RPMI7951 (cell line): ENCODE measurements around the gene ZNF521. TPM values are rescaled to one million over a fixed set of nuclear protein-coding genes. Genes with fewer than 3 reads are reported as not detected.

Source experiments
- DNase-seq: peaks from one replicate; pipeline ENCODE4 v3.0.0-alpha.2; 2012; ENCODE audit warnings: low read depth
- total RNA-seq: library from RNA; depleted of rRNA; stranded (reverse); fragments of >200 nt; shearing (Covaris generic); gene quantifications from 2 replicates; pipeline ENCODE4 v1.2.3, GENCODE V29; 2014

Gene ZNF521
- total RNA-seq, 1 experiment from 2014 or later: 10.9 TPM

DNA sequence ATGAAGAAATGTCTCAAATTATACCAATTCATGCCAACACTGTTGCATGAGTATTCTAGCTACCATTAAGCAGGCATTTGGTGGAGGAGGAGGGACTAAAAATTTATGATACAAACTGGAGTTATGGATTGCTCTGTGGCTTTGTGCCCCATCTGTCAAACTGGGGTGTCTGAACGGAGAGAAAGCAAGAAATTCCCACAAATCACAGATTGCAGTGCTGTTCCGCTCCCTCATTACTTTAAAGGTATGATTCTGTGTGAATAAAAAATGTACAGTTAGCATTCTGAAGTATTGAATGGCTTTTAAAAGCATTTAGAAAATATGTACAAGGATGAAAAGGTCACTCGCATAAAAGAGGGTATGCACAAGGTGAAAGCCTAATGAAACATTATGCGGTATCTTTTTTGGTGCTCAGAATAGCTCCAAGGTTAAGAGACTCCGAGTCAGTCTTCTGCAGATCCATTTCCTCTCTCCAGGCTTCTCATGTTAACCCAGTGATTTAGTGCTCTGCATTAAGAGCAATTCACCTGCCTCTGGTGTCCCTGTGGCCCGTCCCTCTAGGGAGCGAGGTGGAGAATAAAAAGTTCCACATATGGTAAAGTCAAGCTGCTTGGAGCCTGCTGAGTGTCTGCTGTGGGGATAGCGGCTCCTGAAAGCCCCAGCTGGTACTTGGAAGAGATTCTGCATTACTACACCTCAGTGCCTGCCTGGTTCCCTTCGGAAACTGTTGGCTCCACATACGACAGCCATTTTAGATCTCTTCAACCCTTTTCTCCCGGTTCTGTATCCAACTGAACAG is 184.2 kb downstream of the ZNF521 start:
- DNase-seq: no peak

DNA sequence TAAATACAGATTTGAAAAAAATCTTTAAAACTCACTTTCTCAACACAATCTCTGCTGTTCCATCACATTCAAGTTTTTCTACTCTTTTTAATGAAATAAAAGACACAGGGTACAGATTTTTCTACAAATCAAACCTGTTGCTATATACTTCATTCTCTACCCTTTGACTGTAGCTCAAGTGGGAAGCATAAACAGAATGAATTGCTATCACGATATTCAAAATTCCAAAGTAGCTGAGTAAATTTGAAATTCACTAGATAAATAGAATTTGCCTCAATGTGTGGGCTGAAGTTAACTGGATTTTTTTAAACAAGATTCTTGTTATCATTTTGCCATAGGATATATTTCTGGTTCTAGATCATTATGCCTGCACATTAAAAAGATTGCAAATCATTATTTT is 185.9 kb downstream of the ZNF521 start:
- DNase-seq: no peak

DNA sequence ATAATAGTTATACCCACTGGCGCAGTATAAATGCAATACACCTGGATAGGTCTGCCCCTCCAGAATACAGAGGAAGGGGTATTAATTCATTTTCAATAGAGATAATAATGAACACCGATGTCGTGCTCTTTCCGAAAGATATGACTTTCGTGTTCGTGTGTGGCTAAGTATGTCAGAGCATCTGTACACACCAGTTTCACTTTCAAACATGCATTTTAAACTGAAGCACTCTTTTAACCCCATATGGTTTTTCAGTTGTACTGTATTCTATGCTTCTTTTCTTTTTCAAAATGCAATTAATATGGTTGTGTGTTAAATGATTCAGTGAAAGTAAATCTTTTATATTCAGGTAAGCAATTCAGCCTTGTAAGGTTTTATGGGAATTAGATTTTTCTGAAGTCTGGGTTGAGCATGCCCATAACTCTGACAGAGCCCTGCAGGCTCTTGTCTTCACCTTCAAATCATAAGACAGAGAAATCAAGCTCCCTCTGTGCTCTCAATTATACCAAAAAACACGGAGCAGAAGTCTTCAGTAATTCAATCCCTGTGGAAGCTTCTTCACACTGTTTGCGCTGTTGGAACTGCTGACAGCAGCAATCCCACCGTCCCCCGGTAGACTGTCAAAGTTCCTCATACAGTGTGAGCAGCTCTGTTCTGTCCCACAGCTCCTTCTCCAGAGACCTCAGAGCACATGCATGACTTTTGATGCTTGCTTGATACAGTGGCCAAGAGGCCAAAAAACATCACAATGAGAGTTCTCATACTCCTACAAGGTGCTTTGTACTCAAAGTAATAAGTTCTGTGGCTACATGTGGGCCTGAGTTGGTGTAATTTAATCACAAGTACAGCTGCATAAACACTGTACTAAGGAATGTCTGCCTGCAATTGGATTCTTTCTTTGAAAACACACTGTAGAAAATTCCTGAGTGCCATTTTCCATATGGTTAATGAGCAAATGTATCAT is 186.8 kb downstream of the ZNF521 start:
- DNase-seq: peak; percentile 25

DNA sequence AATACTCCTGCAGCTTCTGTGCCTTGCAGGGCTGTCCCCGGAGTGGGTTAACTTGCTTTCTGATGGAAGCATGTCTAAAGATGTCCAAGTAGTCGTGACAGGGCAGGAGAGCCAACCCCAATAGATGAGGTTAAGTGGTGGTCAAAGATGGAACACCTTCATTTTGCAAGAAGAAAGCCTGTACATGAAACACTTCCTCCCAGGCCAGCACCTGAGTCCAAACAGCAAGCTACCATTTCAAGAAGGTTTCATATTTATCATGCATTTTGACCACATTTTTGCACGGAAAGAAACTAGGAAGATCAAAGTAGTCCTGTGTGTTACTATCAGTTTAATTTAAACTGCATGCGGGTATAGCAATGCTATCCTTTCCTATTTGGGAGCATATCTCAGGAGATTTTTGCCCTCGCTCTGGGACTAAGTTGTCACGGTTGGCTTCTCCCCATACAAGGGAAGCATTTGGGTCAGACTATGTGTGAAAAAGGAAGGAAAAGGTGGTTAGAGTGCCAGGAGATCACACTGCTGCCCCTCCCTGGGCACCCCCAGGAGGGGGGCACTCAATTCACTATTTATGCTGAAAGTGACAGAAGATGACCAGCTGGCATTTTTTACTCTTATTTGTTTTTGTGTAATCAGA is 187.6 kb downstream of the ZNF521 start:
- no peak for DNase-seq

DNA sequence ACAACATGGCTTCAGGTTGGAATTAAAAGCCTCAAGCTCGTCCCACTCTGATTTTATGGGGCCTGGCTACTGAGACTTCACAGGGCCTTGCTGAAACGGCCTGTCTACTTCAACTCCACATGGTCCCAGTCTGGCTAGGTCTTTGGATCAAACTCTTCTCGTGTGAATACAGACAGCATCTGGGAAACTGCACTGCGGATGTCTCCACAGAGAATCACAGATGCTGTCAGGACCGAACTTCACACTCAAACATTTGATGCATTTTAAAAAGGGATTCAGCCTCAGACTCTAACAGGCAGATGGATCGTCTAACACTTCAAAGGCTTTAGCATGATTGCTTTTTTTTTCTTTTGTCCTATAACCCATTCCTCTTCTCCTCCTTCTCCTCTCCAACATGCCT is 198.5 kb downstream of the ZNF521 start:
- no peak for DNase-seq

DNA sequence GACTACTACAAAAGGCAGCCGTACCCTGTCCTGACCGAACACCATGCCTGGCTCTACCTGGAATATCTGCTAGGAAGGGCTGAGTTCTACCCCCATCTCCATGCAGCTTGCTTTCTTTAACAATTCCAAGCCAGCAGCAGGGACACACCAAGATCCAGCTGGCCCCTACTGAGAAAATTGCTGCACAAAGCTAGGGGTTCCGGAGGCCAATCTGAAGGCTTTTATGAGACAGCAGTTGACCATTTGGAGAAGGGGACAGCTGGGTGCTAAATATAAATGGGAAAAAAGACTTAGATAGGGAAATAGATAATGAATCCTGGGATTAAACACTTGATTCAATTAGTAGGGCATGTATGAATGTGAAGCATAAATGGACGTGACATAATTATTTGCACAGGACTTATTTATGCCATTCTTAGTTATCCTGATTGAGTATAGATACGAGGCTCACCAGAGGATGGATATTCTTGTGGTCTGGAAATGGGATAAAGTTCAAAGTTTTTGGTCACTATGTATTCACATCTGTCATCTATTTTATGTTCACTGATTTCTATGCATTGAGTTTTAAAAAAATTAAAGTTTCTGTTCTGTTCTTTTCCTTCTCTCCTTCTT is 204.0 kb downstream of the ZNF521 start:
- DNase-seq: no peak

DNA sequence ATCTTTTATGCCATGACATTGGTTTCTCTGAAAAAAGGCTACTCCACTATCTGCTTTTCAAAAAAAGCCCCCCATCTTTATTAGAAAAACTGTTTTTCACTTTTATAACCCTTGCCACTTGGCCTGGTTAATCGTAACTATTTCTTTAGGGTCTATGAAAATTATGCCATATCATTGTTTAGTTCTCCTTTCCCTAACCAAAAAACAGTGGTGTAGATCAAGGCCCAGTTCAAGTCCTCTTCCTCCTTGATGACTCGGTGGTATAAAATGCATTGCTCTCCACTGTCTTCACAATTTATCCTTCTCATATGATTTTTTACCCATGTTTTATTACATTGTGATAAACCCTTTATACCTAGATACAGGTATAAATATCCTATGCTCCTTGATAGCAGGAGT is 205.5 kb downstream of the ZNF521 start:
- no peak for DNase-seq

DNA sequence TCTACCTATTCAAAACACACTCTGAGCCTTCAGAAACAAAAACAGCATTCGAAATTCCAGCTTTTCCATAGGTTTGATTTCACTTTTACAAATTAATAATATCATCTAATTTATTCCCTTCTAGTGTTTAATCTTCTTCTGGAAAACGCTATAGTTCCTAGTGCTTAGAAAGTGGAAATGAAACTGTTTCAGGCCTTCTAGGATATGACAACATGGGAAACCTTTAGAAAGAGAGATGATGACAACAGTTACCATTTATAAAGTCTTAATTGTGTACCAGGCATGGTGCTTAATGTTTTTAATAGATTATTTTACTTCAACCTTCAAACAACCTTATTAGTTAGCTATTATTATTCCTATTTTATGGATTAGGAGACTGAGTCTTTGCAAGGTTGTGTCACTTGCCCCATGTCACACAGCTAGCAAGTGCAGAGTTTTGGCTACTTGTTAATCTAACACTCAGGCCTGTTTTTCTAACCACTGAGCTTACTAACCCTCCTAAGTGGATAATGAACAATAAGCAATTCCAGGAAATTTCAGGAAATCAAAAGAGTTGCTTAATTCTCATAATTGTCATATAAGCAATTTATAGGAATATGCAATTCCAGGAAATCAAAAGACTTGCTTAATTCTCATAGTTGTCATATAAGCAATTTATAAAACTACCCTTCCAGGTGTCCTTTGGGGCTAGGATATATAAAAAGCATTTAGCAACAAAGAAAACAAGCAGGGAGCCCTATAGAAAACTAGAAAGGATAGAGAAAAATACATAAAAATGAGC is 206.0 kb downstream of the ZNF521 start:
- no peak for DNase-seq

DNA sequence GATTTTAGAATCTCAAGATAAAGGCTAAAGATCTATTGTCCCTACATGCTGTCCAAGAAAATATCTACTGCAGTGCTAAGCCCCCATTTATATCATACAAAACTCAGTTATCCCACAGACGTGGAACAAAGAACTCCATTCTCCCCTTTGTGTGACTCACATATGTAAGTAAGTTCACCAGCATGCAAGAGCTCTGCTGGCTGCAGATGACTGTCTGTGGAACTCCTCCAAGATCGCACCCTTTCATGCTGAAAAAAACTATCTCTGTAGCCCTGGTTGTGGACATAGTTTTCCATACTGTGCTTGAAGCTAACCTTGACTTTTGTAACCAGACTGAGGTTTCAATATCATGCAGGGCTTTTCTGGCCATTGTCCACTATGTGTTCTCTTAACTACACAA is 207.1 kb downstream of the ZNF521 start:
- DNase-seq: peak; percentile 78

DNA sequence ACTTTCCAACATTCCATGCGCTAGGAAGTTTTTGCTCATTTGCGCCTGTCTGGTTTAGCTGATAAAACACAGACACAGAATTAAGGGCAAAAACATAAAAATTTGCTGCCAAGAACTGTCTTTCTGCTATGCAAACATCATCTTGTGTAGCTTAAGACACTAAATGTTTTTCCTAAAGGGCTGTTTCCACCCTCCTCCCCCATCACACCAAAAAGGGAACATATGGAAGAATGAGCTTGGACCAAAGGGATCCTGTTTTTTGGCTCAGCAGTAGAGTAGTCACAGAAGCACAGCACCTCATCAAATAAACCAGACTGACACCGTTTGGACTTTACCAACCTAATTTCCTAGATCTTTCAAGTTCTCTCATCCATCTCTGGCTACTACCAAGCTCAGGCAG is 210.1 kb downstream of the ZNF521 start:
- DNase-seq: no peak

DNA sequence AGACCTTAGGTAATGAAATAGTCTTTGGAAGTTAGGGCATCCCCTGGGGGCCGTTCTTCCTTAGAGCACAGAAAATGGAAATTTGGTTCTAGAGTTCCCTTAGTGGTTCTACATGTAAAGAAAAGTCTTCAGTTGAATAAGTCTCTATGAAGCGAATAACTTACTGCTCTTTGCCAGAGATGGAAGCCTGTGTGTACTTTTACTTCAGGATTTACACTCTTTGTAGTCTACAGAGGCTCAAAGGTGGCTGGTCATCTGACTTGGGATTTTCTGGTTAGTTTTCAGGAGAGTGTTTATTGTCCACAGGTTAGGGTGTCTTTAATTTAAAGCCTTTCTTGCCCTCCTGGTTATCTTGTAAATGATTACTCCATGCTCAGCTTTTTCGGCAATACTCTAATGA is 210.6 kb downstream of the ZNF521 start:
- no peak for DNase-seq

DNA sequence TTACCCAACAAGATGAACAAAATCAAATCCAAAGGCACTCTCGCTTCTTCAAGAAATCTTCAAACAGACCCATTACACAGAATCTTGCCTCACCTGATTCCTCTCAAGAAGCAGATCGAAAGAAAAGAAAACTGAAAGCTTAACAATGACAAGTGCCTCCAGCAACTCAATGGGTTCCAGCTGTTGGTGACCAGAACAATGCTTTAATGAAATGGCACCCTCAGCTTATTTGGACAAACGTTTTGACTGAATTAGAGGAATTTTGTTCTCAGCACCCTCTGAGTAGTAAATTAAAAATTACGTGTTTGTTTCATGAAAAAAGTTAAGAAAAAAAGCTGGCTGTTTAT is 211.0 kb downstream of the ZNF521 start:
- no peak for DNase-seq

DNA sequence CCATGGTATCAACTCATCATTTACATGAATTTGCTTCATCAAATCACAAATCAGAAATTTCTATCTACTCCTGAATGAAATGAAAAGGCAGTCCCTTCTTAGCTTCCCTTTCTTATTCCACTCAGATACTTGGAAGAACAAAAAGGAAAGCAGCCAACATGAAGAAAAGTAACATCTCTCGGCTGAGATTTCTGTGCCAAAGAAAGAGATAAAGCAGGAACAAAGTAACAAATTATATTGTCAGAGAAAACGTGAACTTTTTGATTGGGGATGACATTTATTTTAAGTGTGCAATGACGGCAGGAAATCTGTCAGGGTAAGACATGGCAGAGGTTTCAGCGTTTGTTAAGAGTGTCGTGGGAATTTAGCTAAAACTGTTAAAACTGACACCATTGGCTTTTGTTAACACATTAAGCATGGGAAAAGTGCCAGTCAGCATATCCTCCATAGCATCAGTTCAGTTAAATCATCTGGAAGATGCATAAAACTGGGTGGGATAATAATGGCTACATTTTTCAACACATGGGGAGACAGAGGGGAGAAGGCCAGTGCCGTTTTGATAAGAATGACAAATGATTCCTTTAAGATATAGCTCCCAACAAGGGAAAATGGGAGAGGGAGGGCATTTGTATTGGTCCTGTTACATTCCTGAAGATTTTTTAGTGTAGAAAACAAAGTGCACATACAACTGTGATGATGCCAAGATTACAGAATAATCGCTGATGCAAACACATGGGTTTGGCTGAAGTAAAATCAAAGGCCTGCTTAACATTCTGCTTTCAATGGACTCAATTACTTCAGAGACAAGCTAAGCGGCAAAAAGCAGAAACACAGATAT is 211.6 kb downstream of the ZNF521 start:
- no peak for DNase-seq

DNA sequence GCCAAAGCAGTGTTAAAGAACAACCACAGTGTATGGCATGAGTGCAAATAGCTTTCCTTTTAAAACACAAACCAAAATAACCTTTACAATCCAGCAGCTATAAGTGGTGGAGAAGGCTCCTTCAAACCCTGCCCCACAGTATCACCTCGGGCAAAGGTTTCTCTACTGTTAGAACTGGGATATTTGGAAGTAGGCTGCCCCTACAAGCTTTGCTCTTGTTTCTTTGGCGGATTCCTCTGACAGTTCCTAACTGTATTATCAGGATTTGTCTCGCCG is 214.8 kb downstream of the ZNF521 start:
- no peak for DNase-seq

DNA sequence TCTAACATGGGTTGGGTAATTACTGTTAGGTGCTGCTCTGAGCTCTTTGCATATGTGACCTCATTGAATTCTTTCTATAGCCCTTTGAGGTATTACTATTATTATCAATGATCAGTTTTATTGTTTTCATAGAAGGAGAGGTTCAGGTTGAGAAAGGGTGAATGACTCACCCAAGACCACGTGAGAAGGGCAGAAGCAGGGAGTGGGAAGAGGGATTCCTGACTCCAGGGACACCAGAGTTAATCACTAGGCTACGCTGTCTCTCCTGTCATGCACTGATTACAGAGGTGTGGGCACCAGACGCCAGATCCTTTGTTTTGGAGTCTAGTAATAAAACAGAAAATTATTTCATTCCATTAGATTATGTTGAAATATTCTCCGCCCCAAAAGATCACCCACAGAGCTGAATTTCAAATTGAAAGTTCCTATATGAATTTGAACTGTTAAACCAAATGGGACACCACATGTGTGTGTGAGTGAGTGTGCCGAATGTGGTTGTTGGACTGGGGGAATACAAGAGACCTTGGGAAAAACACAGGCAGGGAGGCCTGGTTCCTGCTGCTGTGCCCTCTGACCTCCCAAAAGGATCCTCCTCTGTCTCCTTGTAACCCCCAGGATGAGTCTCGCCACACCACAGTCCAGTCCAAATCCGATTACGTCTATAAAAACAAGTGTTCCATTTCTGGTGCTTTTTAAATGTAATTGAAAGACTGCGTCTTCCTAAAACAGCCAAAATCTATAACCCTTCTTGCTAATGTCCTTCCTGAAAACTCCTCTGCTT is 215.4 kb downstream of the ZNF521 start:
- DNase-seq: no peak

DNA sequence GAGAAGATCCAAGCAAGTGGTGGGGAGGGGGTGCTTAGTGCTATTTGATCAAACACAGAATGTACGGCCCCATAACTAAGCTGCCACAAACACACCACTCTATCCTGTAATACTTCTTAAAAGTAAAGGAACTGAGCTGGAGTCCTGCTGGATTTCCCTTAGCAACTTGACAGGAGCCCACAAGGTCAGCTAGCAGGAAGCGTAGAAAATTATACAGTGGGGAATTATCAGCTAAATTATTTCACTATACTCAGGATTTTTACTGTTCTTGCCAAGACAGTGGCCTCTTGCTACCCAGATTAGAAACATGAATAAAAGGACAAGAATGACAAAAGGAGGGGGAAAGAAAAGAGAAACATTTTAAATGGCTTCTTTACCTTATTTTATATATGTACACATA is 217.1 kb downstream of the ZNF521 start:
- DNase-seq: no peak

DNA sequence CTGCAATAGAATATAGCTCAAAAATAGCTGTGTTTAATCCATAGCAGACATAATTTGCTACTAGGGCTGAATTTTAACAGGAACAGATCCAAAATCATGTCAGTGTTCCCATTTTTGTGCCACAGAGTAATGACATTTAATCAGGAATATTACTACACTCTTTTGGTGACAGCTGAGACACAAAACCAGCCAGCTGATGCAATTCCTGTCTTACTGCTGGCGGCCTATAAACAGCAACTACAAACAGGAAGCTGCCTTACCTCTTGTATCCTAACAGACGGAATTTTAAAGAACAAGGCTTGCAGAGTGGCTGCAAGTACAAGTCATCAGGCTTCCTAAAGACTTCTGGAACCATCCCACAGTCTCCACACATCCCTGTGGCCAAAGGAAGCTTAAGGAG is 218.1 kb downstream of the ZNF521 start:
- no peak for DNase-seq

DNA sequence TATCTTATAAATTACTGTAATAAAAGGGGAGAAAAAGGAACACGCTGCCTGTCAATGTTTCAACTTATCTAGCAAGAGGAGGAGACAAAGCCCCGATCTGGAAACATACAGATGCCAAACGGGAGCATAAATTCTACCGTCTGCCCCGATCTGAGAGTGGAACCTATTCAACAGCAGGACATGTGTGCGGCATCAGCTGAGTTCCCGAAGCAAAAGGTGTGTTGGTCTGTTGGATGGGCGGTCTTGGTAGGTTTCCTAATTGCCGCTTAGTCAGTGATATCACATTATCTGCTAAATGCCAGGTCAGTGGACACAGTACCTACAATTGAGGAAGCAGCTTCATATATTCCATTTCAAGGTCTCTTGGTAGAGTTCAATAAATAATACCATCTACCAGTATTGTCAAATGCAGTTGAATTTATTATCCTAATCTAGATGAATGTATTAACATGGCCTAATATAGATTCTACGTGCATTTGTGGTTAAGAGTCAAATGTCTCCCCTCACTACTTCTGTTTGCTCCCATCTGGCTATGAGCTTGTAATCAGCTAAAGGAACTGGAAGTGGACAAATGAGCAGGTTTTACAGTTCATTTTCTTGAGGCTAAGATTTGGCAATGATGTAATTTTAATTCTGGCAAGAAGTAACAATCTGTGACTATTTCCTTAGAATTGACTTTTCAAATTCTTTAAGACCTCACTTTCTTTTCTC is 219.0 kb downstream of the ZNF521 start:
- DNase-seq: no peak

DNA sequence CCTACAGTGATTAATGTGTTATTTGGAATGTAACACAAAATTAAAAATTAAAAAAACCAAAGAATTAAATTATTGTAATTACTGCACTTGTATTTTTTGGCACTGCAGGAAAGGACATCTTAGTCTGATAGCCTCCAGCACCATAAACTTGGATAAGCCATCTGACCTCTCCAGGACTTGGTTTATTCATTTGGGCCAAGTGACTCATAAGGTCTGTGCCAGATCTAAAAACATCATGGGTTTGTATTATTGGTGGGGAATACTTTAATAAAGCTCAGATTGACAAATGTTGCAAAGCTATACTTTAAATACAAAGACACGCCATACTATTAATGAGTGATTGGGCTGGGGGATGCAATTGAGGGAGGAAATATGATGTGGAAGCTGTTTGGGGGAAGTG is 225.2 kb downstream of the ZNF521 start:
- DNase-seq: peak; percentile 45
